ENCODE measurements around the gene PAM.
A peak's percentile ranks its signal among the peaks of the same experiment; 100 is the strongest.

PAM gene

DNA sequence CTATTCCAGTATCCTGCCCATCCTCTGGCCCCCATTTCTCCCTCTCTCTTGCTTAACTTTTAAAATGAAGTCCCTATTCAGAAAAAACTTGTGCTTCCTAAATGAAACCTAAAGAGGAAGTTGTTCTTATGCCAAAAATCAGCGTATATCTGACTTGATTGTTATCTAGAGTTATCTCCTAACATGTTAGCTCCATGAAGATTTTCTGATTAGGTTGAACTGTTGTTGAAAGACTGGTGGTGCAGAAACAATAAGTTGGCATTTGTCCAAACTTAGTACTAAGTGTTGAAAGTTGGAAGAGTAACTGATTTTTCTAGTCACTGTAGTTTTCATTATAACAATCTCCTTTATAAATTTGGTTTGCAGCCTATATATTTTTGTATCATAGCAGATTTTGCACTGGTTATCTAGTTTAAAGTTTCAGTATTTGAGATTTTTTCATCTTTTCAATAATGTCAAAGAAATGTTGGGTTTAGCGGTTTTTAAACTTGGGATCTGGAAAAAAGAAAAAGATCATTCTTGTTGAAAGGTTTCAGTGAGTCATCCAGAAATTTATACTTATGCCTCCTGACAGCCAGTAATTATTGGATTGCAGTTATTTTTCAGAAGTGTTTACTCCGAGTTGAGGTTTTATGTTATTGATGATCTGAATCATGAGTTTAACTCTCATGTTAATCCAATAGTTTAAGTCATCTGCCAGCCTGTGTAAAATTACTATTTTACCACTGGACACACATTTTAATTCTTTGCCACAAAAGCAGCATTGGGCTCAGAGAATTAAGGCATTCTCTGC, 60.6 kb downstream of the PAM start:
- peak; percentile 56 for DNase-seq

DNA sequence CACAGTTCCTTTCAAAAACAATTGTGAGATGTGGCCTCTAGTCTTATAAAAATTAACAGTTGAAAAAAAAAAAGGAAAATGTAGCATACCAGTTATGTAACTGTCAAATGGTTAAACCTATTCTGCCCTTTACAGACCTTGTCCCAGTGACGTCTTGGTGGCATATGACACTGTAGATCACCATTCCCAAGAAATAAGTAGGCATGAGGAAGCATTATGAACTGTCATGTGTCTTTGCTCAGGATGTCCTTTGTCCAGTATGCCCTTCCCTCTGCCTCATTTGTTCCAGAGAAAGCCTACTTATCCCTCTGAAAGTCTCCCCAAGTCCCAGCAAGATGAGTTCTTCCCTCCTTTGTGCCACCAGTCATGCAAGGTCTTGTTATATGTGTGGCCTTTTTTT, 63.2 kb downstream of the PAM start:
- no peak for DNase-seq

DNA sequence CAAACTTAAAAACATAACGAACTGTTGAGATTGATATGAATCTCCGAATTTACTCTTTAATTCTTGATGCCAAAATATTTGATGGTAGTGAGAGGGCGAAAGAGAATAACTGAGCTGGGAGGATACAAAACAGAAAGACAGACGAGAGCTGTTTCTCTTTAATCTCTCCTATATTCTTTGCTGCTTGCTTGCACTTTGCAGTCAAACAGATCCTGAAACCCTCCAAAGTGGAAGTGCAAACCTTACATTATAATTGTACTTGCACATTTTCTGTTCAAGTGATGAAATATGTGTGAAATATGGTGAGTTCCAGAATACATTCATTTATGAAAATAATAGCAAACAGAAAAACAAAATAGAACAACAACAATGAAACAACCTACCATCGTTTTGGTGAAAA, 63.8 kb downstream of the PAM start:
- no peak for DNase-seq

DNA sequence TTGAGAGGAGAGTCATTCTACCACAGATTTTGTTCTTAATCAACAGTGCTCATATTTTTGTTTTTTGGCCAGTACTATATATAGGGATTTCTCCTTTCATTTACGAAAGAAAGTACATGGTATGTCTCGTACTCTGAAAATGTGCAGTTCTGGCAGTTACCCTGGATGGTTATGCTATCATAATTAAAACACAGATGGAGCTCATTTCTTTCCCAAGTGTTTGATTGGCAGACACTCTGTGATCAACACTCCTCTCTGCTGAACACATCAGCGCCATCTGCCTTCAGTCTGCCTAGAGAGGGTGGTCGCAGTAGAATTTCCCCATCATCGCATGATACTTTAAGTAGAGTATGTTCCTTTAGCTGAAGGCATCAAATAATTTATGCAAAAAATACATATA, 64.5 kb downstream of the PAM start:
- peak; percentile 85 for DNase-seq

DNA sequence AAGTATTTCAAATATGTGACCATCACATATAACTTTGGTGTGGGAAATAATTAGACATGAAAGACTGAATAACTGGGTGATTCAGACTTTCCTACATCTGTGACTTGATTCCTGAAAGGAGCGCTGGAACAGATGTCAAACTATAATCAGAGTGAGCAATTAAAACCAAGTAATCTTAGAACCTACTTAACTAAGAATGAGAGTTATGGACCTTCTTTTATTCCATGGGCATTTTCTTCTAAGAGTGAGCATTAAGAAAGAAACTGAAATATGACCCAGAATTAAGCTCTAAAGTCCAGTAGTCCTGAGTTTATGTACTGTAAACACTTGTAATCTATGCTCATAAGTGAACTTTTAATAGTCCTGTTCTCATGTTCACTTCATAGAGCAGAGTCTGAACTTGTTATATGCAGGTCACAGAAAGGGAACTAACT, 68.4 kb downstream of the PAM start:
- peak; percentile 43 for DNase-seq

DNA sequence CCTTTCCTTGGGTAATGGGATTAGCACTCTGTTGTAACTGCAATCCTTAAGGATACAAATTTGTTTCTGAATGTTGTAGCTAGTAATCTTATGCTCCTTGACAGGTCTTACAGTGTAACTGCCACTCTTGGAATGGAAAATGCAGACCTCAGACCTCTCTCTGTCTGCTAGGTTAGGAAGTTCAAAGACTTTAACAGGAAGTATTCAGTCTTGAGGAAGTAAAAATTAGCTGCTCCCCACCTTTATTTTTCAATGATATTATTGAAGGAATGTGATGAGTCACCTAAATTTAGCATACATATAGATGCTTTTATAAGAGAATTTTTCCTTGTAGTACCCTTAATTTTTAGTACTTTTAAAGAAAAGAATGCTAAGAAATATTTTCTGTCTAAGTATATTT, 71.5 kb downstream of the PAM start:
- DNase-seq = no peak

DNA sequence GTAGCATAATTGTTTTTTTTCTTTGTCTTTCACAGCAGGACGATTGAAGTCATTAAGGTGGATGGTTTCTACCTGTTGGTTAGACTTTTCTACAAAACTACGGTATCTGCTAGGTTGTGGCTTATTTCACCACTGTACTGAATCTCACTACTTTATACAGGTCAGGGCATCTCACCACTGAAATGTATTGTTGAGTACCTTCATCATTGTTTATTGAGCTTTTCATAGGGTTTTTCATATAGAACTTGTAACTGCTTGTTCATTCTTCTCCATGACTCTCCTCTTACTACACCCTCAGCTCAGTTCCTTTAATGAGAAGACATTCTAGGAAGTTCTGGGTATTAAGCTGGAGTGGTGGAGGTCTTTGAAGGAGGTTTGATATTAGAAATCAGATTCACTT, 75.1 kb downstream of the PAM start:
- no peak for DNase-seq

DNA sequence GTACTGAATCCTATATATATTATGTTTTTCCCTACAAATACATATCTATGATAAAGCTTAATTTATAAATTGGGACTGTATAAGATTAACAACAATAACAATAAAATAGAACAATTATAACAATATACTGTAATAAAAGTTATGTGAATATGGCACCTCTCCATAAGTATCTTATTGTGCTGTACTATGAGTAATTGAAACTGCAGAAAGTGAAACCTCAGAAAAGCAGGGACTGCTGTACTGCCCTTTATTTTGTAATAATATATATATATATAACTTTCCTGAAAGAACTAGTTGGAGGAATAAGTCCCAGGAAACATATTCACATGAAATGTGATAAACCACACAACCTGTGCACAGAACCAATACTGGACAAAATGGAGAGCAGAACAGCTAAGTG, 77.3 kb downstream of the PAM start:
- DNase-seq = no peak

DNA sequence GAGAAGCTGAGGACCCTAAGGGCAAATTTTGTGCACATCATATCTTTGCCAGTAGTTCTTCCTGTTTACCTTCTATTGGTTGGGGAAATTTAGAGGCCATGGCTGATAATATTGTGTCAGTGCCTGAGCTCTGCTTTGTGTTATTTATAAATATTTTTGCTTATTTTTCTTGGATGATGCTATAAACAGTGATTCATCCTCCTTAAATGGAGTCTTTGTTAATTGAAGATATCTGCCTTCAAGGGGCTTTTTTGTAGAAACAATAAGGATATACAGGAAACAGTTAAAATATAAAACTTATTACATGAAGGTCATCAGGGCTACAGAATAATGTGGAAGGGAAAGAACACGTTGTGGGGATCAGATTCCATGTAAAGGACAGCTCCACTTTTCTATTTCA, 78.0 kb downstream of the PAM start:
- no peak for DNase-seq

DNA sequence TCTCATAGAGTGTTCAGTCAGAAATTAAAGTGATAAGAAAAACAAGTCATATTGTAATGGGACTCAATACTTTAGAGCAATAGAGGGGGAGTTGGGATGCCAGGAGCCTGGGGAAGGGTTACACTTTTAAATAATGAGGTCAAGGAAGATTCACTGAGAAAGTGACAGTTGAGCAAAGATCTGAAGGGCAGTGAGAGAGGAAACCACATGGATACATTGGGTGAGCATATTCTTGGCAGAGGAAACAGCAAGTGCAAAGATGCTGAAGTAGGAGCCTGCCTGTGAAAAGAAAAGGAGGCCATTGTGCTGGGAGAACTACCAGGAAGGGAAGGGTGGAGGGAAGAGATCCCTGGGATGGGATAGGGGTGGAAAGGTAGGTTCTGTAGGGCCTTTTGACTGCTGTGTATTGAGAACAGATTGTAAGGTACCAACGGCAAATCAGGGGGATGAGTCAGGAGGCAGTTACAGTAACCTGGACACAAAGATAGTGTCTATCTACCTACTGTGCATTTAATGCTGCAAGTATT, 79.4 kb downstream of the PAM start:
- DNase-seq = no peak

DNA sequence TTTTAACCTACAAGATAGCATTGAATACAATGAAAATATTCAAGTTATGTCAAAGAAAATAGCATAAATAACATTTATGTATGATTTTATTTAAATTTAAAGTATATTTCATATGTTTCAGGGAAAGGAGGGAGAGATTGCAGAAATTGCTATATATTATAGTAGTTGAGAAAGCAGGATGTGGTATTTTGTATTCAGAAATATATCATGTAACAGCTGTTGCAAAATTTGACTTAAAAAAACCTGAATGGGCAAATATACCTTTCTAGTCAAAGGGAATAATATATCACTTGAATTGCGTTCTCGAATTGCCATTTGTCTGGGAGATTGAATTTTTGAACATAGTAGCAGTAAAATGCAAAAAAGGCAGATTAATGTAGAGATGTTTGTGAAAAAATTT, 80.6 kb downstream of the PAM start:
- DNase-seq = no peak

DNA sequence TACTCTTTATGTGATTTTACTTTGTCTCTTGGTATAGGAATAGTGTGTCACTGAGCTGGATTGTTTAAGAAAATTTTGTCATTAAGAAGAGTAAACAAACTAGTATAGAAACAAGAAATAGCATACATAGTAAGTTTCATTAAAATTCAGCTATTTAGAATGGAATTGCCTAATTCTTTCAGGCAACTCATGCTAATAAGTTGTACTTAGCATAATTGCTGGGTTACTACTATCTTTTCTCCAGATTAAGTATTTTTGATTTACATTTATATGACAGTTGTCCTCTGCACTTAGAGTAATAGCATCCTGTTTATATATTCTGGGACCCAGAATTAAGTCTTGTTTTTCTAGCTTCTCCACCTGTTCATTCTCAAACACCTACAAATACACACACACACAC, 85.9 kb downstream of the PAM start:
- DNase-seq = no peak

DNA sequence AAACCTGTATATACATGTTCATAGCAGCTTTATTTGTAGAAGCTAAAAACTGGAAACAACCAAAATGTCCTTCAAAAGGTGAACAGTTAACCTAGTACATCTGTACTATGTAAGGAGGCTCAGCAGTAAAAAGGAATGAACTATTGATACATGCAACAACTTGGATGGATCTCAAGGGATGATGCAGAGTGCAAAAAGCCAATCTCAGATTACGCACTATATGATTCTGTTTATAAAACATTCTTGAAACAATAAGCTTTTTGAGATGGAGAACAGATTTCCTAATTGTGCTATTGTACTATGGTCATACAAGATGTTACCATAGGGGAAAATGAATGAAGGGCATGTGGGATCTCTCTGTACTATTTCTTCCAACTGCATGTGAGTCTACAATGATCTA, 88.9 kb downstream of the PAM start:
- no peak for DNase-seq

DNA sequence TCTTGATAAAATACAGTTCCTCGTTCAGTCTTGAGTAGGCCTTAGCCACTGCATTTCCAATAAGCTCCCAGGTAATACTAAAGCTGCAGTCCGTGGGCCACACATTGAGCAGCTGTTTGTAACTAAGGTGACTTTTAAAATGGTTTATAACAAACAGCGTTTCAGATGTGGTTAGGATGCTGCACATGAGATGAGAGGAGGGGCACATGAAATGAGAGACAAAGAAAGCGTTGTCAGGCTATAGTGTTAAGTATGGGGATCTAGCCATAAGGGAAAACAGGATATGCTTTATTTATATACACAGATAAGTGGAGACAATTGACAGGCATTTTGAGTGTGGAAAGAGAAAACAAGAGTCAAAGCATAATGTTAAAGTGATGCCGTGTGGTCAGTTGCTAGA, 89.9 kb downstream of the PAM start:
- no peak for DNase-seq

DNA sequence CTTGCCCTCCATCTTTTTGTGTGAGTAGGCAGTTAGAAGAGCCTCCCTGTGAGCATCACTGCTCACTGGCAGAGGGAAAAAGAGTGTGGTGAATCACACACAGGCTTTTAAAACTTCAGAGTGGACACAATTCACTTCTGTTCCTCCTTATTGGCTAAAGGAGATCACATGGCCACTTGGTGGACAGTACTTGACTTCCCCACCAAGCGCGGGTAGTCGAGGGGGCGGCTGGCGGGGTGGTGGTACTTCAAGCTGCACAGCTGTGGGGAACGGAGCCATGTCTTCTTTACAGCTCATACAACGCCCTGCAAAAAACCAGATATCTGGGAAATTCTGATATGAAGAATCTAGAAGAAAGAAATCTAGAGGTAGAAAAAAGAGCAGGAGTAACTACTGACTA, 95.4 kb downstream of the PAM start:
- no peak for DNase-seq

DNA sequence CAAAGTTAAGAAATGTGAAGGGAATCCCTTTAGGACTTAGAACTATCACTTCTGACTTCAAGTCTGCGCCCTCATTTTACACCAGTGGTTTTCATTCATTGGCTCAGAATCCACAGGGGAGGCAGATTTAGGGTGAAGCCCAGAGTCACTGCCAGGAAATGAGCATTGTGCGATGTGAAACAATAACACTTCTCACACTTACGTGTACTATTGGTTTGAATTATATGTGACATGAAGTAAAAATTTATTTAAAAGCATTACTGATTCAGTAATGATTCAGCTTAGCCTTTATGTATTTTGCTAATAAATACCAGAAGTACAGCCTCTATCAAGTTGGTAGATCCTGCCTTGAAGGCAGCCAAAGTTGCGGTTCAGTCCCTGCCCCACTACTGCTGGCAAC, 98.6 kb downstream of the PAM start:
- no peak for DNase-seq

DNA sequence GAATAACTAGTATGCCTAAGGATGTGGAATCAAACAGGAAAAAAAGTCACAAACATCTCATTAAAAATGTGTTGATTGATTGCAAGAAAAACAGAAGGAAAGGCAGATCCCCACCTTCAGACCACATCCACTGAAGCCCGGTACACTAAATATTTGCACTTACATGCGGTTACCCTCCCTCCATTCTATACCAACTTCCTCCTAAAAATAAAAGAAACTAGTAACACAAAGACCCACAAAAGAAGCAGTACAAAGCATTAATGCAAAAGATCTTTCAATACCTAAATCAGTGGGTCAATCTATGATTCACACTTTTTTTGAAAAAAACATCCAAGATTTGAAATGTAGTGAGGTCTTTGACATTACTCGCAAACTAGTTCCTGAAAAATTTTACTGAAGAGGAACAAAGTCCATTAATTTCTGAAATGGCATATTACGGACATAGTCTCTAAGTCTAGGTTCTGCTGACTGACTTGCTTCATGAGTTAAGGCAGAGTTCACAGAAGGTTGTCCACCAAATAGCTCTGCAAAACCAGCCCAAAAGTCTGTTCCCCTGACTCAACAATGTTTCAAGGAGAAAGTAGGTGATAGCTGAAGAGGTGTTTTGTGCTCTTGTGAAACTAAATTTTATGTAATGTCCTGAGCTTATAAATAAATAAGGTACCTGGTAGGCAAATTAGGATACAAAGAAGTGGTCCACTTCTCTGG, 100.7 kb downstream of the PAM start:
- DNase-seq = no peak

DNA sequence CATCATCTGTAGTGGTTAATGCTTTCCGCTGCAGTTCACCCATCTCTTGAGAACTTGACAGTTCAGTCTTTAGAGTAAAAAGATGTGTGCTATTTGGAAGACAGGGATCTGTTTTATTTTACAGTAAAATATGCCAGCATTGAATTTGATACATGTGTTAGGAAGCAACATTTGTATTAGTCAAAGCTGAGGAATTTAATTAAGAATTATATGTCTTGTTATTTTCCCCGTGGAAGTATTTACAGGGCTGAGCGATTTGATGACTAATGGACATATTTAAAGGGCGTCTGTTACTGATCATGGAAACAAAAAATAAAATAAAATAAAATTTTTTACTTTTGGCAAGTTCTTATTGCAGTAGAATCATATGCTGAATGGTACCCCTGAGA, 101.3 kb downstream of the PAM start:
- DNase-seq = no peak

DNA sequence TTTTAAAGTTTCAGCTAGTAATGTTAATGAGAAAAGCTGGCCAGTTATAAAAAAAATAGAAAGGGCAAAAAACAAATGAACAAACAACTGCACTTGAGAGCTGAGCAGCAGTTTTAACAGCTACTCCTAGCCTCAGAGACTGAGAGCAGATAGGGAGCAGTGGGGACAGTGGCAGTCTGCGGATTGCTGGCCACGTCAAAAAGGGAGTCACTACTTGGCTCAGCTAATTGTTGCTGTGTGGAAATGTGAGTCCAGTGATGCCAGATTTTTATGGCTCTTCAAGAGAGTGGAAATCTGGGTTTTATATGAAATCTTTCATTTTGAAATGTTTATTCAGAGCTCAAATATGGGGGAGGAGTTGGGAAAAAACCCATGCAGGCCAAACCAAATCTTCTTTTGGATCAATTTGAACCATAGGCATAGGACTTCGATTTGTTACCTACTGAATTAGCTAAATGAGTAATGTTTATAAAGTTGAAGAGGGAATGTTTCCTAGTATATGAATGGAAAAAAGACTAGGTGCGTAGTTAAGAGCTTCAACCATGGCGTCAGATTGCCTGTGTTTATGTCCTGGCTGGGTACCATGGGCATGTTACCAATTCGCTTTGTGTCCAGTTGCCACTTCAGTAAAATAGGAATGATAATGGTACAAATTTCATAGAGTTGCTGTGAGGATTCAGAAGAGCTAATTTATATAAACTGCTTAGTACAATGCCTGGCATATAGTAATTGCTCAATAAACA, 102.1 kb downstream of the PAM start:
- peak; percentile 33 for DNase-seq

DNA sequence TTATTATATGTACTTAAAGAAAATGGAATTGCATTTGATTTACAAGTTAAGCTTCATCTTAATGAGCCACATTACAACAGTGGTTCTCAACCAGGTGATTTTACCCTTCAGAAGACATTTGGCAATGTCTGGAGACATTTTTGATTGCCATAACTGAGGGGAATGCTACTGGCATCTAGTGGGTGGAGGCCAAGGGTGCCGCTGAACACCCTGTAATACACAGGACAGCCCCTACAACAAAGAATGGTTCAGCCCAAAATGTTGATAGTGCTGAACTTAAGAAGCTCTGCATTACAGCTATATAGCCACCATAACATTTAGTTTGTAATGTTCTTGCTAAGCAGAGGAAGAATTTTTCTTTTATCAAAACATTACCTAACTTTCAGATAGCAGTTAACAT, 103.1 kb downstream of the PAM start:
- DNase-seq = no peak

DNA sequence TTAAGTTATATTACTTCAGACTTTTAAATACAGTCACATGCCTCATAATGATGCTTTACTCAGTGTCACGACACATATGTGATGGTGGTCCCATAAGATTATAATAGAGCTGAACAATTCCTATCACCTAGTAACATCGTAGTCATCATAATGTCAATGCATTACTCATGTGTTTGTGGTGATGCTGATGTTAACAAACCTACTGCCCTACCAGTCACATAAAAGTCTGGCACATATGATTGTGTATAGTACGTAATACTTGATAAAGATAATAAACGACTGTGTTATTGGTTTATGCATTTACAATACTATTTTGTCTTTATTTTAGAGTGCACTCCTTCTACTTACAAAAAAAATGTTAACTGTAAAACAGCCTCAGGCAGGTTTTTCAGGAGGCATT, 103.7 kb downstream of the PAM start:
- no peak for DNase-seq

DNA sequence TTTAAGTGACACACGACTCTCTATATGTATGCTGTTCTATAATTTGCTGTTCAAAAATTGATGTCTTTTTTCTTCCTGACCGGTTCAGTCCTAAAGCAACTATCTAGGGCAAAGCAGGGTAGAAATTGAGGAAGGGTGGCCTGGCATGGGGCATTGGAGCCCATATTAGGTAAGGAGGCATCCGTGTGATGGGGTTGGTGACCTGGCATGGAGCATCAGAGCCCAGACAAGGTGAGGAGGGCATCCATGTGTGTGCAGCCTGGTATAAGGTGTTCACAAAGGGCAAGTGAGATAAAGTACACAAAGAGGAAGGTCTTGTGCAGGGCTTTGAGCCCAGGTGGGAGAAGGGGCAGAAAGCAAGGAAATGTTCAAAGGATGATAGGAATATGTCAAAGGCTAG, 104.9 kb downstream of the PAM start:
- no peak for DNase-seq

DNA sequence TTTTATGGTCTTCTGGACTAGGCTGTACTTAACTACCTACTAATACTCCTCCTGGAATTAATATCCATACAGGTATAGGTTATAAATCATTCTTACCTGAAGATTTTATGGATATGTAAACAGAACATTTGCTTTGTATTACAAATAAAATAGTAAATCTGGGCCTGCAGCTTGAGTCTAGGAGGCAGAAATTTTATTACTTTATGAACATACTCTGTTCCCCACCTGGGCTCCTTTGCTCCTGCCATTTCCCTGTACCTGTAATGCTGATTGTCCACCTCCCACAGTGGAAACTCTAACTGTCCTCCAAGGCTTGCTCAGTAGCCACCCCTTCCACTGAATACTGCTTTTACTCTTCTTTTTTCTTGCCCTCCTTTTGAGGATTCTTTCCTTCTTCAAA, 108.0 kb downstream of the PAM start:
- no peak for DNase-seq
